ENCODE measurements around the gene SPTLC3.

The SPTLC3 gene

GRCh38 chr20:12965212-12965869 is 43.4 kb upstream of the SPTLC3 start:
- Histone ChIP-seq H3K4me3 (ENCODE audit: low read length) (no peak overlapping the region), H3K9me3 (ENCODE audit: insufficient read depth, low read length) (no peaks in the 10 kb centered on the region), H3K27me3 (ENCODE audit: low read depth, low read length) (peaks cover 31% of the 10 kb centered on the region), H3K4me1 (ENCODE audit: low read length) (no peaks in the 10 kb centered on the region), H2AFZ (ENCODE audit: low read depth, low read length) (no peak overlapping the region), H3K27ac (ENCODE audit: low read length) (no peak overlapping the region), H3K36me3 (replicated peaks; ENCODE audit: low read depth, low read length) (no peaks in the 10 kb centered on the region), H3K79me2 (ENCODE audit: low read length) (no peaks in the 10 kb centered on the region), H3K9ac (ENCODE audit: low read length) (no peak overlapping the region), H4K20me1 (ENCODE audit: insufficient read depth, low read length) (no peaks in the 10 kb centered on the region), H3K4me2 (ENCODE audit: low read length) (no peak overlapping the region)
- TF ChIP-seq CTCF (IDR thresholded peaks at IDR 0.05; ENCODE audit: low read depth, low read length) = no peak
- no peak for TF ChIP-seq EZH2phosphoT487 (IDR thresholded peaks at IDR 0.05; ENCODE audit: low read depth)

GRCh38 chr20:12965870-12966251 is 42.9 kb upstream of the SPTLC3 start:
- no peak overlapping the region for H3K27ac ChIP-seq (ENCODE audit: low read length)
- no peaks in the 10 kb centered on the region for H3K79me2 ChIP-seq (ENCODE audit: low read length)
- H3K4me1 ChIP-seq (ENCODE audit: low read length) = no peaks in the 10 kb centered on the region
- H4K20me1 ChIP-seq (ENCODE audit: insufficient read depth, low read length) = no peaks in the 10 kb centered on the region
- H3K36me3 ChIP-seq (replicated peaks; ENCODE audit: low read depth, low read length) = no peaks in the 10 kb centered on the region
- H2AFZ ChIP-seq (ENCODE audit: low read depth, low read length) = no peak overlapping the region
- H3K4me2 ChIP-seq (ENCODE audit: low read length) = no peak overlapping the region
- H3K9ac ChIP-seq (ENCODE audit: low read length) = no peak overlapping the region
- H3K4me3 ChIP-seq (ENCODE audit: low read length) = no peak overlapping the region
- no peaks in the 10 kb centered on the region for H3K9me3 ChIP-seq (ENCODE audit: insufficient read depth, low read length)
- TF ChIP-seq EZH2phosphoT487 (IDR thresholded peaks at IDR 0.05; ENCODE audit: low read depth) = no peak
- no peak for TF ChIP-seq CTCF (IDR thresholded peaks at IDR 0.05; ENCODE audit: low read depth, low read length)
- peaks cover 31% of the 10 kb centered on the region for H3K27me3 ChIP-seq (ENCODE audit: low read depth, low read length)

GRCh38 chr20:12966468-12967085 is 42.2 kb upstream of the SPTLC3 start:
- TF ChIP-seq CTCF (IDR thresholded peaks at IDR 0.05; ENCODE audit: low read depth, low read length) (peak; percentile 50), EZH2phosphoT487 (IDR thresholded peaks at IDR 0.05; ENCODE audit: low read depth) (no peak)
- no peaks in the 10 kb centered on the region for H3K4me1 ChIP-seq (ENCODE audit: low read length)
- peaks cover 26% of the 10 kb centered on the region for H3K27me3 ChIP-seq (ENCODE audit: low read depth, low read length)
- H3K4me3 ChIP-seq (ENCODE audit: low read length) = no peak overlapping the region
- H3K9me3 ChIP-seq (ENCODE audit: insufficient read depth, low read length) = no peaks in the 10 kb centered on the region
- no peak overlapping the region for H3K27ac ChIP-seq (ENCODE audit: low read length)
- H3K36me3 ChIP-seq (replicated peaks; ENCODE audit: low read depth, low read length) = no peaks in the 10 kb centered on the region
- H3K9ac ChIP-seq (ENCODE audit: low read length) = no peak overlapping the region
- H3K4me2 ChIP-seq (ENCODE audit: low read length) = no peak overlapping the region
- H3K79me2 ChIP-seq (ENCODE audit: low read length) = no peaks in the 10 kb centered on the region
- no peak overlapping the region for H2AFZ ChIP-seq (ENCODE audit: low read depth, low read length)
- H4K20me1 ChIP-seq (ENCODE audit: insufficient read depth, low read length) = no peaks in the 10 kb centered on the region

GRCh38 chr20:12967932-12968331 is 40.8 kb upstream of the SPTLC3 start:
- Histone ChIP-seq H3K4me3 (ENCODE audit: low read length) (no peak overlapping the region), H2AFZ (ENCODE audit: low read depth, low read length) (no peak overlapping the region), H3K9ac (ENCODE audit: low read length) (no peak overlapping the region), H3K27me3 (ENCODE audit: low read depth, low read length) (peaks cover 24% of the 10 kb centered on the region; the same call in 1 of the 2 replicates), H3K27ac (ENCODE audit: low read length) (no peak overlapping the region), H3K79me2 (ENCODE audit: low read length) (no peaks in the 10 kb centered on the region), H3K4me1 (ENCODE audit: low read length) (no peaks in the 10 kb centered on the region), H3K36me3 (replicated peaks; ENCODE audit: low read depth, low read length) (no peaks in the 10 kb centered on the region), H4K20me1 (ENCODE audit: insufficient read depth, low read length) (no peaks in the 10 kb centered on the region), H3K4me2 (ENCODE audit: low read length) (no peak overlapping the region), H3K9me3 (ENCODE audit: insufficient read depth, low read length) (no peaks in the 10 kb centered on the region)
- TF ChIP-seq EZH2phosphoT487 (IDR thresholded peaks at IDR 0.05; ENCODE audit: low read depth) (no peak), CTCF (IDR thresholded peaks at IDR 0.05; ENCODE audit: low read depth, low read length) (no peak)

Measured in OCI-LY3 (cell line).